Muscle of back (tissue), 11 donors: ENCODE data around the gene TMEM89. TPM values are rescaled to one million over a fixed set of nuclear protein-coding genes. Genes with fewer than 3 reads are reported as not detected.

ENCODE experiments used
- DNase-seq, 3 donors: peaks; one replicate each; pipeline versions ENCODE4 v3.0.0 to v3.0.0-alpha.2; 2013
- polyA plus RNA-seq, 10 donors: library from polyadenylated mRNA; unstranded; fragments of 120-200 nt; gene quantifications; one replicate each; pipeline ENCODE4 v1.2.1, GENCODE V29; 2013; ENCODE audit not compliant: insufficient read length in 10 of 10

The TMEM89 gene
- polyA plus RNA-seq, 10 donors: not detected

DNA sequence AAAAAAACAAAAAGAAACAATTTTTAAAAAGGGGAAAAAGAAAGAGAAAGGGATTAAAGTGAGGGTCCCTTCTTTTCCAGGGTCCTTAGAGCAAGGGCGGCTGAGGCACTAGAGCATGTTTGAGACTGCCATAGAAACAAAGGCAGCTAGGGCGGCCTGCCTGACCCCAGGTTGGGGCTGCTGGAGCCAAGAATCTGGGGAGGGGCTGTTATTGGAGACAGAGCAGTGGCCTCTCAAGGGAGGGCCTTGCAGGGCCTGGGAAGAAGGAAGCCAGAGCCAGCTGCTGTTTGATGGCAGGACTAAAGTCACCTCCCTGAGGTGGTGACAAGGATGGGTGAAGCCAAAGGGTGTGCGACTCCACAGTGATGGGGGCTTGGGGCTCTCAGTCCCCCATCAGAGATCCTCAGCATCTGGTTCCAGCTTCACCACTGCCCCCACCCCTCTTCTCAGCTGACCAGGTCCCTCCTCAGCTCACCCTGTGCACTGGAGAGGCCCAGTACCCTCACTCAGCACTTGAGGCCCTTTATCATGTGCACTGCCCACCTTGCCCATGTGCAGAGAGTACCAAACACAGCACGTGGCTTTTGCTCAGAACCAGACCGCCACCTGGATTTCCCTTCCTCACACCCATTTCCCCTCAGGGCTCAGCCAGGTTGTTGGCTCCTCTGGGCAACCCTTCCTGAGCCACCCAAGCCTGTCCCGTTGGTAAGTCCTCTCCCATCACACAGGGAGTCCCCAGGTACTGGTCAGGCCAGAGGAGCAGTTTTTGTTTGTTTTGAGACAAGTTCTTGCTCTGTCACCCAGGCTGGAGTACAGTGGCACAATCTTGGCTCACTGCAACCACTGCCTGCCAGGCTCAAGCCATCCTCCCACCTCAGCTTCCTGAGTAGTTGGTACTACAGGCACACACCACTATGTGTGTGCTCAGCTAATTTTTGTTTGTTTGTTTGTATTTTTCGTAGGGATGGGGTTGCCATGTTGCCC, 1.7 kb downstream of the TMEM89 start:
- no peak for DNase-seq

DNA sequence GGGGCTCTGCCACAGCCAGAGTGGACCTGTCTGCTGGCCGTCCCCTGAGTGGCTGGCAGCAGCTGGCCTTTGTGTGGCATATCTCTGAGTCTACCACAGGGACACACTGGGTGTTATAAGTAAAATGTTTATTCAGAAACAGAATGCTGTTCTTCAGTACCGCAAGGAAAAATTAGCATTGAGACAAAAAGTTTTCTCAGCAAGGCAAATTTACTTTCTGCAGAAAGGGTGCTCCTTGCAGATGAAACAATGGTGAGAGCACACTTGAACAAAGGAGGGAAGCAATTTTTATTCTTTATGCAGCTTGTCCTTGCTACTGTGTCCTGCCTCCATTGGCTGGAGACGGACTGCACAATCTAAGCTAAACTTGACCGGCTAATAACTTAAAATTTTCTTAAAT, 4.0 kb downstream of the TMEM89 start:
- DNase-seq: no peak

- no peak for DNase-seq
Observed at GRCh38 chr3:48614044-48614443, 7.5 kb downstream of the TMEM89 start.

GRCh38 chr3:48612309-48612708, 9.3 kb downstream of the TMEM89 start:
- no peak for DNase-seq

DNA sequence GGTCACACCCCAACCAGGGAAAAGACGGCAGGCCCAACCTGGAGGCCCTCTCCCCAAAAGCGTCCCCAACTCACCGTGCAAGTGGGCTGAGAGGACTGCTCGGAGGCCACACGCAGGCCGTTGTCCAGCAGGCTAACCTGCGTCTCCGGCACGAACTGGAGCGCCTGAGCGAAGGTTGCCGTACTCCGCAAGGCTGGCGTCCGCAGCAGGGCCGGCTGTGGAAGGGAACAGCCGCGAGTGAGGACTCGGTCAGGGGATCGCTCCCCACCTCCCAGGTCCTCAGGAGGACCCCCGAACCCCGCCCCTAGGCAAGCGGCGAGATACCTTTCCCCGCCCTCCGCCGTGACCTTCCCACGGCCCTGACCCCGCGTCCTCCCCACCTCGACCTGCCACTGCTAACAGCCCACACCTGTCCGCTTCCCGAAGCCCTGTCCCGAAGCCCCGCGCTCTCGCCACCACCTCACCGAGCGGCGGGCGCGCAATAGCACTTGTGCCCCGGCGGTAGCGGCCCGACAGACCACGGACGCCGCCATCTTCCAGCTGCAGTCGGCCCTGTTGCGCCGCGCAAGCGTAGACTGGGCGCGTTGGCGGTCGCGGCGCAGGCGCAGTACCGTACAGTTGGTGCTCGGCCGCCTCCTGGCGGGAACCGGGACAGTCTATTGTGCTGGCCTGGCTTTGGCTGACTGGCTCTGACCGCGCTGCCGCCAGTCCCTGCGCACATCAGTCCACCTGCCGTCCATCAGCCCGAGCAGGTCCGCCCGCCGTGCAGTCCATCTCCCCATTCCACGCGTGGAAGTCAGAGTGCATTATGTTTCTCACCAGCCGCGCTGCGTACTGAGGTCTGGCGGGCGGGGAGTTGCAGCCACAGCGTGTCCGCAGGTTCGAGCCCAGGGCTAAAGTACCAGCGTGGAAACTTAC, 12.2 kb downstream of the TMEM89 start, which contains the start of gene UQCRC1:
TSS of gene UQCRC1 (minus strand) at position 559 of the 918 bp plus-strand sequence. CDS start at position 533, 26 bp downstream.
- DNase-seq: peak; percentile 92 to 98 (median 96)

DNA sequence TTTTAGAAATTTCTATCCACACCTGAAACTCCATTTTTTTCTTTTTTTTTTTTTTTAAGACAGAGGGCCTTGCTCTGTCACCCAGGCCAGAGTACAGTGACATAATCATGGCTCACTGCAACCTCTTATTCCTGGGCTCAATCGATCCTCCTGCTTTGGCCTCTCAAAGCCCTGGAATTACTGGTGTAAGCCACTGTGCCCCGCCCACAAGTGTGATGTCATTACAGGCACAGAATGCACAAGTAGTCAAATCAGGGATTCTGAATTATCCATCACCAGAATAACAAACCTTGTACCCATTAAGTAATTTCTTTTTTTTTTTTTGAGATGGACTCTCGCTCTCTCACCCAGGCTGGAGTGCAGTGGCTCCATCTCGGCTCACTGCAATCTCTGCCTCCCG, 14.1 kb downstream of the TMEM89 start:
- DNase-seq: no peak

- no peak for DNase-seq
Observed at GRCh38 chr3:48601622-48601994, 20.0 kb downstream of the TMEM89 start.

- DNase-seq: no peak
Observed at GRCh38 chr3:48600711-48601621, 20.6 kb downstream of the TMEM89 start.

GRCh38 chr3:48599509-48600285, 21.9 kb downstream of the TMEM89 start:
- DNase-seq: no peak

DNA sequence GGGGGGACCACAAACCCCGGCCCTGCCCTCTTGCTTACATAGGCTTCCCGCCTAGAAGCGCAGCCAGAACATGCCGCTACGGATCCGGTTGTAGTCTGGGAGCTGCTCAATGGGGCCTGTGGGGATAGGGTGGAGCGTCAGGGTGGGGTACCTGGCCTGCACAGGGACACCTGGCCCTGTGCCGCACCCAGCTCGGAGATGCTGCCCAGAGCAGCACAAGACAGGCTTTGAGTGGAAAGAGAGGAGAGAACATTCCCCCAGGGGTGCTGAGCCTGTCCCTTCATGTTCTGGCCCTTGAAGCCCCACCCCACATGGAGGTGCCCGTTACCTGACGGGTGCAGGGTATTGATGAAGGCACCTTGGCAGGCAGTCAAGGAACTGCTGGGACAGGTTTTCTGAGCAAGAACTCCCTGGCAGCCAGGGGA, 22.5 kb downstream of the TMEM89 start:
- peak in 1 of 3 donors; percentile 13 for DNase-seq

GRCh38 chr3:48598323-48599076, 23.1 kb downstream of the TMEM89 start:
- DNase-seq: peak; percentile 45 to 73 (median 59)

DNA sequence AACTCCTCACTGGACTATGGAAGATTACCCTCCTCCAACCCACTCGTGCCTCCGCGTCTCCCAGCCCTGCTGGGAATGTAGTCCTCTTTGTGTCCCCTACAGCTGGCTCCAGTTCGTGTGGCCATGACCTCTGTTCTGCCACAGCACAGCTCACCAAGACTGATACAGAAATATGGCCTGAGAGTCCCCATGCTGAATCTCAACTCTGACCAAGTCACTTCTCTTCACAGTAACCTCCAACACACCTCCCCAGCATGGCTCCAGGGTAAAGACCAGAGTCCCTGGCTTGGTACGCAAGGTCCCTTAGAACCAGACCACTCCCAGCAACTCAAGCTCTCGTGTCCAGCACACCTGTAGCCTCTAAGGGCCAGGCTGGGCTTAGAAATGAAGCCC, 24.2 kb downstream of the TMEM89 start:
- no peak for DNase-seq

GRCh38 chr3:48596676-48597407, 24.7 kb downstream of the TMEM89 start:
- no peak for DNase-seq

DNA sequence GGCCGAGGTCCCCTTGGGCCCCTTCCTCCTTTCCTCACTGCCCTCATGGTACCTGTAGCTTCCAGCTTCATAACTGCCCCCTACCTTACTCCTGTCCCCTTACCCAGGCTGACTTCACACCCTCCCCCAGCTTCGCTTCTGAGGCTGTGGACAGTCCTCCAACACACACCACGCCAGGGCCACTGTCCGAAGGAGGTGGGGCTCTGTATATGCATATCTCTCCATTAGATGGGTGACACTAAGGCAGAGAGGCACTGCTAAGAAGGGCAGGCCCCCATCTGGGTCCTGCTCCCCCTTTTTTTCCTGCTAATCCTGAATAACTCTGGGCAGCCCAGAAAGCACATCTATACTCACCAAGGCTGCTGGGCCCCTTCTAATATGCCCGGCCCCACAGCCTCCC, 25.4 kb downstream of the TMEM89 start:
- no peak for DNase-seq

DNA sequence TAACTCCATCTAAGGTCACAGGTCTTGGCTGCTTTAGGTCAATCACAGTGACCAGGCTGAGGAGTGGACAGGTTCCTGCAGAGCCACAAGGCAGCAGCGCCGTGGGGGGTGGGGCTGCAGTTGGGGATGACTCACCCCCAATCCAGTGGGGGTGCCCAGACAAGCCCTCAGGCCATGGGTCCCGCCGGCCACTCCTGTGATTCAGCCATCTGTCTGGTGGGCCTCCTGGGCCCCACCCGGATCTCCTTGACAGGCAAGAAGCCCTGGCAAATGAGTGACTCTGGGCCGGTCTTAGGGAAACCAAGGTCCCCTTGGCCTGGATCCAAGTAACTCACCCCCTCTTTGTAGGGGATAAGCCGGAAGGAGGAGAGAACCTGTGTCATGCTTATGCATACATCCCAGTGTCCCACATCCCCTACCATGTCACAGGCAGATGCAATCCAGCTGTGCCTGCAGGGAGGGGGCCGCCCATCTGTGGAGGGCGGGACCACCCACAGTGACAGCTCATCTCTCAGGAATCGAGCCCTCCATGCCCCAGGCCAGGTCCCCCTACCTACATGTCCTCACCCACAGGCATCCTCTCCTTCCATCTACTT, 25.9 kb downstream of the TMEM89 start:
- peak in 2 of 3 donors; percentile 39 to 62 for DNase-seq

- DNase-seq: peak in 1 of 3 donors; percentile 15
Observed at GRCh38 chr3:48595075-48595525, 26.5 kb downstream of the TMEM89 start, which contains the start of gene COL7A1. COL7A1 (minus strand) TSS chr3:48595329; CDS start chr3:48595159, 170 bp downstream.

GRCh38 chr3:48594417-48595049, 27.0 kb downstream of the TMEM89 start:
- peak in 1 of 3 donors; percentile 19 for DNase-seq

GRCh38 chr3:48593337-48593736, 28.2 kb downstream of the TMEM89 start:
- no peak for DNase-seq
